Adrenal gland (tissue), 5 donors: ENCODE data around the gene RGL4.

ENCODE experiments used
- CTCF ChIP-seq, 6 experiments: fragments of 450-650 bp in 4 of 6; fragments of 200-600 bp in 2 of 6; sonication (generic) in 1 of 6; IDR thresholded peaks; 1 replicate in 5 of 6; 2 replicates in 1 of 6; pipeline versions ENCODE4 v1.5.1 to v1.8.0; 2016 to 2021; ENCODE audit warnings: antibody characterized with exemption in 6 of 6, mild to moderate bottlenecking in 2 of 6, moderate library complexity in 1 of 6
- POLR2A ChIP-seq, 2 donors: fragments of 450-650 bp; IDR thresholded peaks; one replicate each; pipeline ENCODE4 v1.6.1; 2017; ENCODE audit warnings: antibody characterized with exemption in 2 of 2, mild to moderate bottlenecking in 2 of 2, moderate library complexity in 1 of 2
- donor health status: DM: no; HTN: no; CAD: no.

- no peak for TF ChIP-seq CTCF (IDR thresholded peaks at IDR 0.05)
- no peak for TF ChIP-seq POLR2A (IDR thresholded peaks at IDR 0.05)
Observed at GRCh38 chr22:23743303-23743705, 52.5 kb downstream of the RGL4 start.
